ENCODE measurements around the gene CLMP.
A peak's percentile ranks its signal among the peaks of the same experiment; 100 is the strongest.
"Not testable (repeated sequence)": the region's sequence is repeated elsewhere in the genome, so short reads cannot be mapped to it uniquely, and the experiment has no call there.

The CLMP gene

DNA sequence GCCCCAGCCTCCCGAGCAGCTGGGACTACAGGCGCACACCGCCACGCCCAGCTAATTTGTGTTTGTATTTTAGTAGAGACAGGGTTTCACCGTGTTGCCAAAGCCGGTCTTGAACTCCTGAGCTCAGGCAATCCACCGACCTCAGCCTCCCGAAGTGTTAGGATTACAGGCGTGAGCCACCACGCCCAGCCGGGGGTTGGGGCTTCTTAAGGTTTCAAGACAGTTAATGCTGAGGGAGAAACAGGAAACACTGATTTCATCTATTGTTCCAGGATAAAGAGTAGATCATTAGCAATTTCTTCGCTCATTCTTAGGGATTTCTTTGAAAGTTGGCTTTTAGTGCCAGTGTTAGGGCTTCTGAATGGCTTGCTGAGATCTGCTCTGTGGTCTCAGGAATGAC, 21.2 kb upstream of the CLMP start:
- DNase-seq = no peak

DNA sequence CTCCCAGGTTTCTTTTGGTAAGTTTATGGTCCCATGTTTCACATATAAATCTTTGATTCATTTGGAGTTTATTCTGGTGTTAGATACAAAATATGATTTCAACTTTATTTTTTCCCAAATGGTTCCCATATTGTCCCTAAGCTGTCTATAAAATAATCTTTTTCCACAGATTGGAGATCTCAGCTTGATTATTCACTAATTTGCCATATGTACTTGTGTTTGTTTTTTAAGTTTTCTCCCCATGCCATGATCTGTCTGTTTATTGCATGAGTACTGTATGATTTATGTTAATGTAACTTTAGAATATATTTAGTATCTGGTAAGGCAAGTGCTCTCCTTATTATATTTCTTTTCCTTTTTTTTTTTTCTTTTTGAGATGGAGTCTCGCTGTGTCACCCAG, 19.9 kb upstream of the CLMP start:
- no peak for DNase-seq

DNA sequence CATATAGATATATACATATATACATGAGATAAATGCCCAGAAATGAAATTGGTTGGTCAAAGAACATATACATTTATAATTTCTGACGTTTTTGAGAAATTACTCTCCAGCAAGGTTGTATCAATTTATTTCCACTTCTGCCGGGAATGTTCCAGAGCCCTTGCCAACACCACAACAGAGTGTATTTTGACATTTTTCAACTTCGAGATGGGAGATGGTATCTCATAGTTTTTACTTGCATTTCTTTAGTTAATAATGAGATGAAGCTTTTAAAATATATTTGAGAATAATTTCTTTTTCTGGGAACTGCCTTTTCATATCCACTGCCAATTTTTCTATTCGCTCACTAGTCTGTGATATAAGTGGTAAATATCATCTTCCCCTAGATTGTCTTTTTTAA, 19.3 kb upstream of the CLMP start:
- no peak for DNase-seq

DNA sequence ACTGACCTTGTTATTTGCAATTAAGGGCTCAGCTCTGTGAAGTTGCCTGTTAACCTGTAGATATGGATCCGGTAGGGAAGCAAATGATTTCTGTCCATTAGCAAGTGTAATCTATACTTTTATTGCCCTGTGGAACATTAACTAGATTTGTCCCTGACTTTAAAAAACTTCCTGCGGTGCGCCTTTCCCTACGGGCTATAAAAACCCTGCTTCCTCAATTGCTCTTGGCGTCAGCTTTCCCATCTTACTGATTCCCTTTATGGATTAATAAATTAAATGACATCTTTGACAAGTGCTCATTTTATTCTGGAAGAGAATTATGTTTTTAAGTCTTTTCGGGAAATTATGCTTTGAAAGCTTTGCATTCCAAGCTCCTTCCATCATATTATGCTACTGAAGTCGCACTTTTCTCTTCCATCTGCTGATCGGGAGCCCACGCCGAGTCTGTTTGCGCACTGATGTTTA, 18.3 kb upstream of the CLMP start:
- DNase-seq = no peak

DNA sequence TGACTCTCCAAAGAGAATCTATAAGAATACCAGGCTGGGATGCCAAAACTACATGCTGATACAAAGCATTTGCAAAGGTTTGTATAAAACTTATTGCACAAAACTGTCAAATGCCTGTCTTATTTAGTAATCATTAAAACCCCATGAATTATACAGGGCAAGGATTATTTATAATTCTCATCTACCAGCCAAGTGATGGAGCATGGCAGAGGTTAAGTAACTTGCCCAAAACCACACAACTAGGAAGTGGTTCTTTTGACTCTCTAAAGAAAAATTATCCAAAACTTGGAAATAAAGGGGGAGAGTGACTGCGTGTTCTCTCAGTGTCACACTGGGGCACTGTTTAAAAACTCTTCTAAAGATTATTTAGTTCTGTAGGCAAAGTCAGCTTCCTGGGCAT, 17.4 kb upstream of the CLMP start:
- DNase-seq = no peak

DNA sequence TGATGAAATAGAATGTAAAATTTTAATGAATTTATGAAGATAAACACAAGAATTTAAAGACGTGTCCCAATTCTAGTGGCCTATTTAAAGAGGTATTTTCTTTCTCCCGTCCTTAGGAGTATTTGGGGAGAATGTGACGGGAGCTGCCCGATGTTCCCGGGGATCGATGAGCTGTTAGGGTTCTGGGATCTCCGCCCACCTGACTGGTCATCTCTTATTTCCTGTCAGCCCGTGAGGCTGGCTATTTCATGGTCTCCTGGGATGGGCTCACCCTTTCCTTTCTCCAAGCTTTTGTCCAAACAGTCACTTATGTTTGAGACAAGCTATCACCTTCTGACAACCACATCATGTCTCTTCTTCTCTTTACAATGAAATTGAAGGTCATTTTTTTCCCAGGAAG, 16.9 kb upstream of the CLMP start:
- no peak for DNase-seq

DNA sequence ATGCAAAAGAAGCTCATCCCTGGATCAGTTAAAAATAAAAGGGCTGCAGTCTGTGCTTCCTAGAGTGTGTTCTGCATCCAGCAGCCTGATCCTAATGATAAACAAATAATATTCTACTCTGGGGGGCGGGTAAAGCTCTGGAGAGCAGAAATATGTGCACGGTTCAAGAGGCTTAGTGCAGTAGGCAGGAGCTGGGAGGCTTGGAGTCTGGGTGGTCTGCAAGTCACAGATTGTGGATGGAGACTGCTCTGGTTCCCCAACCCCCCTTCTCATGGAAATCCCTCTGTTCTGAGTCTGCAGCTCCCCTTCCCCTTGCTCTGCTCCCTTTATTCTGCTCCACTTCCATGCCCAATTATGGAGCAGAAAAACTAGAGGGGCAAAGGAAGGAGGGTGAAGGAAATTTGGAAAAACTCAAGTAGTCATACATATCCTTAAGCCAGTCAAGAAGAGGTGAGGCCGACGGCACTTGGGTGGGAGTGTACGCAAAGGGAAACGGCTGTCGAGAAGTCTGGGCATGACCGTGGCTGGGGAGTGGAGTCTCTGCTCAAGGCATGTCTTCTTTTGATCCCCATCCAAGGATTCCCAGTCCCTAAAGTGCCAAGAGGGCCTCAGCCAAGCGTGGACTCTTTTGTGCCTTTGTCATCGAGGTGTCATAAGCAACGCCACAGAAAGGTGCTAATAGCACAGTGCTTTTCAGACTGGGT, 16.3 kb upstream of the CLMP start:
- no peak for DNase-seq

DNA sequence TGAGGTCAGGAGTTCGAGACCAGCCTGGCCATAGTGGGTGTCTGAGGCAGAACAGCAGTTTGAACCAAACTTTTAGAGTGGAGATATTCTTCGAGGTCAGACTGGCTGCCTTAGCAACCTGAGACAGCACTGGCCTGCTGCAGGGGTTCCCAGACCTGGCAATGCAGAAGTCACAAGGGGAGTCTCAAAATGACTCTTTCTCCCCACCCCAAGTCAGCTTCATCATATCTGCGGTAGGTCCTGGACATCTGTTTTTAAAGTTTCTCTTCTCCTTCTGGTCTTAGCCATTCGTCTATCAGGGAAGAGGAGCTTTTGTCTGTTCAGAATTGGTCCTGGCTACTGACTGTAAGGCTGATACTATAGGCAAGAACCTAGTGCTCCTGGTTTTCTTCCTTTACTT, 14.5 kb upstream of the CLMP start:
- DNase-seq = no peak

DNA sequence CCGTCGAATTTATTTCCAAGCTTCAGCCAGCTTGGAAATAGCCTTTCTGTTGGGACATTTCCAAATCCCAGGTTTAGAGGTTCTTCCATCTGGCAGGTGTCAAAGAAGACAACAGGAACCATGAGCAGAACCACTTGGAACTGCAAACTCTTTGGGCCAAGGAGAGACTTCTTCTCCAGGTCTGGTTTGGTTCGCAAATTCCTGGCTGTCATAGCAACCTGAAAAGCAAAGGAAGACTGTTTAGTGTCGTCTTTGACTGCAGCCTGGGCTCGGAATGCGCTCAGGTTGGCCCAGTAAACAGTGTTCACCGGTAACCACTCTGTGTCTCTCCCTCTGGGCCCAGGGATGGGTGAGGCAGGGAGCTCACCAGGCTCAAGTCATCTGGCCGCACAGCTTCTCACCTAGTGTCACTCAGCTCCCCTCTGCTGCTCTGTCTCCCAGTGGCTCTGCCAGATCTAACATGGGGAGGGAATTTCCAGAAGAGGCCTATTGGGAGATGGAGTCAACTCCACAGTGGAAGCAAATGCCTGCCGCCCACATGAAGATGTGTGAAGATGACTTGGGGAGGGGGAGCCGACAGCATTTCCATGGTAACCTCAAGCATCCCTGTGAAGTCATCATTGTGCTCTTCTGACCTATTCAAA, 11.9 kb upstream of the CLMP start:
- no peak for DNase-seq

DNA sequence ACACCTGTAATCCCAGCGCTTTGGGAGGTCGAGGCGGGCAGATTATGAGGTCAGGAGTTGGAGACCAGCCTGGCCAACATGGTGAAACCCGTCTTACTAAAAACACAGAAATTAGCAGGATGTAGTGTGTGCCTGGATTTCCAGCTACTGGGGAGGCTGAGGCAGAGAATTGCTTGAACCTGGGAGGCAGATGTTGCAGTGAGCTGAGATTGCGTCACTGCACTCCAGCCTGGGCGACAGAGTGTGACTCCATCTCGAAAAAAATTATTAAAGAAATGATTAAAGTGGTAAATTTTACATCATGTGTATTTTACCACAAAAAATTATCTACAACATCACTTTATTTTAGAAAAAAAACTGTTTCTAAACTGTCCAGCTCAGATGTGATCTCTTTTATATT, 11.0 kb upstream of the CLMP start:
- DNase-seq = not testable (repeated sequence)

DNA sequence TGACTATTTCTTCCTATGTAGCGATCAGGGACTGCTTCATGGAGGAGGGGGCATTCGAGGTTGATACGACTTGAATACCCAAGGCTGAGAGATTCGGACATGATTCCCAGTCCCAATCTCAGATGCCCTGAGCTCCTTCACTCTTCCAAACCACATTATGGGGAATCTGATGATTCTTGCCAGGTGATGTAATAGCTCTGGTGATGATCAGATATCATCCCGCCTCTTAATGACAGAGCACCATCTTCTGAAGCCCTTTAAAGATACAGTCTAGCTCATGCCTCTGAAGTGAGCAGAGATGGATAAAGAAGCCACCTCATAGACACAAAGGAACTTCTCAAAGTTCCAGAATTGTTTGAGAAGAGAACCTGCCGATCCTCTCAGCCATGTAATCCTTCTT, 8.9 kb upstream of the CLMP start:
- DNase-seq = no peak

DNA sequence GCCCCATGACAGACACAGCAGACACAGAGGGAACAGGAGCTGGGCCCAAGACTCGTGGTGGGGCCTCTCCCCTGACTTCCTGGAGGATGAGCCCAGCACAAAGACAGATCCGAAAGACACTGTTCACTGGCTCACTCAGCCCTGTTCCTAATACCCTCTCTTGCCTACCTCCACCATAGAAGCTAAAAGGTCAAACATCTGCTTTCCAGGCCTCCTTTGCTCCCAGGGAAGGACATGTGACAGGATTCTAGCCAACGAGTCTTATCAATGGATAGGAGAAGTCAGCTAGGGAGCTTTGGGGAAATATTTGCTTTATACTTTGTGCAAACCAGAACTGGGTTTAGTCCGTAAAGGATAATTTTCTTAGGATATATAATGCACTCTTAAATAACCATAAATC, 8.4 kb upstream of the CLMP start:
- no peak for DNase-seq

DNA sequence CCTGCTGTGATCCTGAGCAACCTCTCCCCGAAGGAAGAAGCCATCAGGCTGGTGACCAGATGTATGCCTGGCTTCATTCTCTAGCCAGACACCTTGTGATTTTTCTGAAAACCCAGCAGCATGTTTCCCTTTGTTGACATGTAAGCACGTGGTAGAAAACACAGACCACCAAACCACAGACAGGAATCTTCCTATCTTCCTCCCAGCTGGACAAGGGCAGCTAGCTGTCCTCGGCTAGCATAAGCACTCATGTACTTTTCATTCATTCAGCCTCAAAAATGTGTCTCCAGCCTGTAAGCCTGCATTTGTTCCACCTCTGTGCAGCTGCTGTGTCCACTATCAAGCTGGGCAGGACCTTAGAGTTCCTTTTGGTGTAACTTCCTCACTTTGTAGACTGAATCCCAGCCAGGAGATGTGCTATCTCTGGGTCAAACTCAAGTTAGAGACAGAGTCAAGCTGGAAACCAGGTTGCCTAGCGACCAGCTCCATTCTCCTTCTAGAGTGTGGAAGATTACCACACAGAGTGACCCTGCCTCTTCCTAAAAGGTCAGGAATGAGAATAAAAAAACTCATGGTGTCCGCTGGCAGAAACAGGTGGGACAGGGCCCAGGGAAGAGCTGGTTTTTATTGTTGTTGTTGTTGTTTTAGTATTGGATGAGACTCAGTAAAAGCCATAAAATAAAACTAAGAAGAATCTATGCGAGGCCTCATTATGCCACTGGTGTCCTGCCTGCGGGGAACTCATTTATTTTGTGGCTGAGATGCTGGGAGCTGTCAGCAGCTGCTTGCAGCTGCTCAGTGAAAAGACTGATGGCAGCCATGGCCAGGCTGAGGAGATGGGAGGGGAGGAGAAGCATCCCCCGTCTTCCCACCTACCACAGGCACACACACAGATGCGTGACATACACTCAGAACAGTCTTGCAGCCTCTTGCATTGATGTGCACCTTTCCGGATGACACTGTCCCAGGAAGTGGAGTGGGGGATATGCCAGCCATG, 7.4 kb upstream of the CLMP start:
- no peak for DNase-seq

DNA sequence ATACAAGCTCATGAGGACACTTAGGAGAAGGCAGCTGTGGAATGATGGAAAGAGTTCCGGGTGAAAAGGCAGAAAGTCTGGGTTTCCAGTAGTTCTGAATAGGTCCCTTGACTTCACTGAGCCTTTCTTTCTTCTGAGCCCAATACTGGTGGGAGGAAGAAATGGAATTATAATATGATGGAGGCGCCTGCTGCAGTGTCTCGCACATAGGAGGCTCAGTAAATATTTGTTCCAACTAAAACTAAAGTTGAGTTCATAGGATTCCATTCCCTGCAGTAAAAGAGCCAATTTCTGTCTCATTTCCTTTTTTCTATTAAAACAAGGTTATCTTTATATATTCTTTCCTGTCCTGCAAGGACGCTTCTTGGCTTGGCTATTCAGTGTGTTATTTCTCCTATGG, 5.2 kb upstream of the CLMP start:
- DNase-seq = no peak

DNA sequence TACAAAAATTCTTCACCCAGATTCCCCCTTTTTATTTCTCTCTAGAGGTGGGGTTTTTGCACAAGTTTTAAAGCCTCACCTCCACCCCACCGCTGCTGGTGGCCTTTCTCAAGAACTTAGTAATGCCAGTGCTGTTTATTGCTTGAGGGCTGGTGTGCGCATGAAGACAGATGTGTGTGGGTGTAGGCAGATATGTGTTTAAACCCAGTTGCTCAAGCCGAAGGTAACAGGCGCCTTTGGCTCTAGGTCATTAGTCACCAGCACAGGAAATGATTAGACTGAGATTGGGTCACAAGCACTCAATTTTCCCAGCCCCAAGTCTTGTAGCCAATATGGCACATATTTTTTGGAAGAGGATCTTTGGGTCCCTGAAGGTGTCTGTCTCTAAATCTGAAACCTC, 2.7 kb upstream of the CLMP start:
- DNase-seq = no peak

DNA sequence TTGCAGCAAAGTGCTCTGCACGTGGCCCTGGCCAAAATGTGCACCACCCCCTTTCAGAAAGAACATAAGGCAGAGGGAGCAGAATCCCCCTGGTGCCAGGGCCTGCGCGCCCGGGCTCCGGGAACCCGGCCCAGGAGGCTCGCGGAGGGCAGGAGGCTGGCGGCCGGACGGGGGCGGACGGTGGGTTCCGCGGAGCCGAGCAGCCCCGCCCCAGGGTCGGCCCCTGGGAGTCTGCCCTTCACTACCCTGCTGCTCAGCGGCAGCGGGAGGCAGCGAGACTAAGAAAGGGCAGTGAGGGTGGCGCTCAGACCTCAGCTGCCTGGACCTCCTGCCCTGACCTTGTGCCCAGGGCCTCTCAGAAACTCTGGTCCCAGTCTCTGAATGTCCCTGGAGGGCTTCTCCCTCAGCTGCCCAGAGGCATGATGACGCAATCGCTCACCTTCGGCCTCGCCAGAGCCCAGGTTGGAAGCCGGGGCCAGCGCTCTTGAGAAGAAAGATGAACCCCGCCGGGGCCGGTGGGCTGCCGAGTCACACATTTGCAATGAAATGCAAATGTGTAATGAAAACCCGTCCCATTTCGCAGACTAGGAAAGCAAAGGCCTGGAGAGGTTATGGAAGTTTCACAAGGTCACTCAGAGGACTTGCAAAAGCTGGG, 1.1 kb upstream of the CLMP start:
- DNase-seq = no peak

DNA sequence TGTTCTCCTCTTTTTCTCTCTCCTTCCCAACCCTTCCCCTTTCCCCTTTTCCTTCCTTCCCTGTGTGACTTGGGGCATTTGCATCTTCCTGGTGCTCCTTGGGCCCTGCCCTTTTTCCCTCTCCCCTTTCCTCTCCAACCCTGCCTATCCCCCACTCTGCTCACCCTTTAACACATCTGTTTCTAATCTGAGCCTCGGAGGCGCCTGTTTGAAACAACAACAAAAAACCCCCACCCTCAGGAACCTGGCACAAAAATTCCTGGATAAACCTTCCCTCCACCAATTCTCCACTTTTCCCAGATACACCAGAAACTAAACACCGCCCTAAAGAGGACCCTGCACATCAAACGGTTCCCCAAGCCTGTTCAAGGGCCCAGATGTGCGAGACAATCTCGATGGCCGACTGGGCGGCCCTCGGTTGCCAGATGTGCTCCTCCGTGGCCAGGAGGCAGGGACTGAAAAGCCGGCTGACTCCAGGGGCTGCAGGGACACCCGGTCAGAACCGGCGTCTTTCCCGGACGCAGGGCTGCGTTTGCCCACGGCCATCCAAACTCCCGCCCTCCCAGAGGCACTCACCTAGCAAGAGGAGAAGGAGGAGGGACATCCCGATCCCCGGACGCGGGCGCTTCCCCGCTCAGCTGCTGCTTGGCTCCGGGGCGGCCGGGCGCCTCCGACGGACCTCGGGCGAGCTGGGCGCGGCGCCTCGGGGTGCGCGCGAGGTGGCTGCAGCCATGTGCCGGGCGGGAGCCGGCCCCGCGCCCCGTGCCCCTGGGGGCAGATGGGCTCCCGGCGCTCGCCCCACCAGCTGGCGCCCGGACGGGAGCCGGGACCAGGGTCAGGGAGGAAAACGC, 486 bp downstream of the CLMP start:
- peak; percentile 9 for DNase-seq

DNA sequence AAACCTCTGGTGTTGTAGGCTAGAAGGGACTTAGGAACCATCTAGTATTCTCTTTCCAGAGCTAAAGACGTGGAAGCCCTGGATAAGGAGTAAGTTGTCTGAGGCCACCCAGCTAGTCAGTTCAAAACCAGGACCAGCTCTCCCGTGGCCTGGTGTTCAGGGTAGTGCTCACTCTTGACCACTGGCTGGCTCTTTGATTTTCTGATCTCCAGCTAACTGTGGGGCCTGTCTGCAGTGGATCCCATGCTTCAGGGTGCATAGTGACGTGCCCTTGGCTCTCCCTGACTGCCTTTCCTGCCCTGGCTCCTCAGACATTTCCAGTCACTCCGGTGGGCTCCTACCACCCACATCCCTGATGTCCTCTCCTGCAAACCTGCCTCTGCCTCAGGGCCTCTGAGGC, 1.3 kb downstream of the CLMP start:
- DNase-seq = no peak

DNA sequence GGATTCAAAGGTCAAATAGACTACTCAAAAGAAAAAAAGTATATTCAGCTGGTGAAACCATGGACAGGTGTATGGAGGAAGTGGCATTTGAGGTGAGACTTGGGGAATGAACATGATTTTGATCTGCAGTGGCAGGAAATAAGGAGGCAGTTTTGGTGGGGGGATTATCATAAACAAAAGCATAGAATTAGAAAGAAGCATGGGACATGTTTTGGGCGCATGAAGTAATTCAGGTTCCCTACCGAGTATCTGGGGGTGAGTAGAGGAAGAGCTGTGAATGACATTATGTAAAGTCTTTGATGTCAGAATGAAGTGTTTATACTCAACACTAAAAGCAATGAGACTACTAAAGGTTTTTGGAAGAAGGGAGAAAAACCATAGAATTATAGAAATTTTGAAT, 3.1 kb downstream of the CLMP start:
- DNase-seq = no peak

DNA sequence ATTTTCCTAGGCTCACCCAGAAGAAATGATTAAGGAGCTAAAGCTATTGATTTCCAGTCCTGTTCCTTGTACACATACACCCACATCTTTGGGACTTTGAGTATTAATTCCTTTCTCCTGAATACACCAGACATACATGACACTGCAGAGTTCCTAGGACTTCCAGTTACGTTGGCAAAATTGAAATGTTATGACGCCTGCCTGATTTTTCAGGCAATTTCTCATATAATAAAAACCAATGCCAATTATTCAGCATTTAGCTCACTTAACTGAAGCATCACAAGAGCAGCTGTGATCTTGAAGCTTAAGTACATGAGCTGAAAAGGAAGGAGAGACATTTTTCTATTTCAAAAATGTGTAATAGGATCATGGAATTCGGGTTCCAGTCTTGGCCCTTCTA, 4.5 kb downstream of the CLMP start:
- no peak for DNase-seq

DNA sequence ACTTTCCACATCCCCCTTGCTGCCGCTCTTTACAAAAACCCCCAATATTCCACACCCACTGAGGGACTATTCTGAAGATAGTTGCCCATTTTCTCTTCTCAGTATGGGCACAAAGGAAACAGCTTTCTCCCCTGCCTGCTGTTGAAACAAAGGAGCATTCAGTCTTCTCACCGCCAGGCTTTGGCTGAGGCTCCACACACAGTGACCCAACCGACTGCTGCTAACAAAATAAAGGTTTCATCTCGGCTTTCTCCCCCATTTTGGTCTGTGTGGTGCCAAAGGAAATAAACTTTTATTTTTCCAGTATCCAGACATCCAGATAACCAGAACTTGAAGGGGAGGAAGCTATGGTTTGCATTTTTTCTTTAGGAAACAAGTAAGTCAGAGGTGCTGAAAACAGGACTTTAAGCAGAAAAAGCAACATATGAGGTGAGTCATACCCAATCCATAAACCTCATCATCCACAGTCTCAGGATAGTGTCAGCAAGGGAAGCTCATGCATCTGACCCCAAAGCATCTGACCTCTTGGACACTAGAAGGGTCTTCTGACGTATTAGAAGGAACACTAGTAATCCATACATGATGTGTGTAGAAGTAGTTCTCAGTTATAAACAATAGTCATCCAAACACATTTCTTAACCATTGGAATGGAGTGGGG, 6.4 kb downstream of the CLMP start:
- DNase-seq = no peak

Measured in NCI-H345 (cell line).